K562 (cell line): ENCODE data around the gene ZNF529. TPM values are rescaled to one million over a fixed set of nuclear protein-coding genes. Genes with fewer than 3 reads are reported as not detected.

Experiments
- ESRRA ChIP-seq: fragments of 450-650 bp; IDR thresholded peaks from 2 replicates; pipeline ENCODE4 v1.6.1; 2014; ENCODE audit warnings: low read depth, mild to moderate bottlenecking, moderate library complexity, borderline replicate concordance
- ILK ChIP-seq: fragments of 450-650 bp; IDR thresholded peaks from 2 replicates; pipeline ENCODE4 v1.6.1; 2016; ENCODE audit warnings: missing genetic modification characterization, low read depth, mild to moderate bottlenecking, missing compliant biosample characterization, moderate library complexity, borderline replicate concordance
- POLR2G ChIP-seq: fragments of 200-400 bp; formaldehyde crosslinking; IDR thresholded peaks from 2 replicates; pipeline ENCODE4 v1.6.1; 2017; ENCODE audit warnings: low read depth, mild to moderate bottlenecking, antibody characterized with exemption, low read length, moderate library complexity
- RBM15 ChIP-seq: fragments of 200-400 bp; formaldehyde crosslinking; IDR thresholded peaks from 2 replicates; pipeline ENCODE4 v1.6.1; 2018; ENCODE audit warnings: mild to moderate bottlenecking, low read length, moderate library complexity; ENCODE audit not compliant: insufficient read depth
- RREB1 ChIP-seq: fragments of 250-450 bp; sonication (Bioruptor Pico); IDR thresholded peaks from 2 replicates; pipeline ENCODE4 v1.4.0; 2020
- ZFP30 ChIP-seq: fragments of 250-450 bp; sonication (Bioruptor Pico); IDR thresholded peaks from 2 replicates; pipeline ENCODE4 v1.8.0; 2022; ENCODE audit warnings: moderate library complexity, mild to moderate bottlenecking, inconsistent platforms, borderline replicate concordance
- polyA plus RNA-seq, 8 experiments: library from polyadenylated mRNA; depleted of rRNA in 4 of 8; stranded (reverse) in 5 of 8; unstranded in 3 of 8; fragments of >200 nt; fragmentation: Nextera tagmentation in 2 of 8; fragmentation: Illumina TruSeq in 1 of 8; extraction: Ambion mirVana in 2 of 8; extraction: Trizol in 1 of 8; gene quantifications; 2 replicates each; pipeline versions ENCODE4 v1.2.1 to v1.2.3, GENCODE V29; 2011 to 2014; ENCODE audit warnings: inconsistent platforms in 1 of 8, missing spikeins in 1 of 8
- total RNA-seq, 7 experiments: library from RNA; depleted of rRNA in 6 of 7; stranded (reverse); fragments of >200 nt in 6 of 7; fragmentation: Illumina TruSeq in 2 of 7; extraction: Trizol in 2 of 7; gene quantifications; 2 replicates each; pipeline versions ENCODE4 v1.2.1 to v1.2.3, GENCODE V29; 2011 to 2021; ENCODE audit warnings: low replicate concordance in 1 of 7
- TF ChIP-seq, protein P1 (sequence below): fragments of 250-450 bp; sonication (Bioruptor Pico); IDR thresholded peaks from 2 replicates; pipeline ENCODE4 v1.9.0; 2021; ENCODE audit warnings: mild to moderate bottlenecking, inconsistent platforms
- TF ChIP-seq, protein P2 (sequence below), 2 experiments: fragments of 150-350 bp in 1 of 2; IDR thresholded peaks; 2 replicates each; pipeline ENCODE4 v1.6.1; 2012 to 2016; ENCODE audit warnings: low read depth in 2 of 2, low read length in 2 of 2, mild to moderate bottlenecking in 1 of 2, moderate library complexity in 1 of 2
- TF ChIP-seq, protein P3 (sequence below): fragments of 250-450 bp; sonication (Bioruptor Pico); IDR thresholded peaks from 2 replicates; pipeline ENCODE4 v1.4.0; 2020

ZNF529 gene
- total and polyA plus RNA-seq, 9 of the 15 experiments (the other 6 are each of a cell fraction or from before 2014, with no cell fraction given), result 2.4 to 12.6 (median 6.3) TPM

GRCh38 chr19:36573020-36573894, at the start of gene ZNF529 (continued):
- no peak for TF ChIP-seq ILK (tag)
- TF ChIP-seq, protein P1, sequence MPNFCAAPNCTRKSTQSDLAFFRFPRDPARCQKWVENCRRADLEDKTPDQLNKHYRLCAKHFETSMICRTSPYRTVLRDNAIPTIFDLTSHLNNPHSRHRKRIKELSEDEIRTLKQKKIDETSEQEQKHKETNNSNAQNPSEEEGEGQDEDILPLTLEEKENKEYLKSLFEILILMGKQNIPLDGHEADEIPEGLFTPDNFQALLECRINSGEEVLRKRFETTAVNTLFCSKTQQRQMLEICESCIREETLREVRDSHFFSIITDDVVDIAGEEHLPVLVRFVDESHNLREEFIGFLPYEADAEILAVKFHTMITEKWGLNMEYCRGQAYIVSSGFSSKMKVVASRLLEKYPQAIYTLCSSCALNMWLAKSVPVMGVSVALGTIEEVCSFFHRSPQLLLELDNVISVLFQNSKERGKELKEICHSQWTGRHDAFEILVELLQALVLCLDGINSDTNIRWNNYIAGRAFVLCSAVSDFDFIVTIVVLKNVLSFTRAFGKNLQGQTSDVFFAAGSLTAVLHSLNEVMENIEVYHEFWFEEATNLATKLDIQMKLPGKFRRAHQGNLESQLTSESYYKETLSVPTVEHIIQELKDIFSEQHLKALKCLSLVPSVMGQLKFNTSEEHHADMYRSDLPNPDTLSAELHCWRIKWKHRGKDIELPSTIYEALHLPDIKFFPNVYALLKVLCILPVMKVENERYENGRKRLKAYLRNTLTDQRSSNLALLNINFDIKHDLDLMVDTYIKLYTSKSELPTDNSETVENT, result peak; percentile 54; the same call in 1 of the 2 replicates
- TF ChIP-seq ZFP30 (CRISPR knock-in tag), result no peak
- TF ChIP-seq, protein P2, sequence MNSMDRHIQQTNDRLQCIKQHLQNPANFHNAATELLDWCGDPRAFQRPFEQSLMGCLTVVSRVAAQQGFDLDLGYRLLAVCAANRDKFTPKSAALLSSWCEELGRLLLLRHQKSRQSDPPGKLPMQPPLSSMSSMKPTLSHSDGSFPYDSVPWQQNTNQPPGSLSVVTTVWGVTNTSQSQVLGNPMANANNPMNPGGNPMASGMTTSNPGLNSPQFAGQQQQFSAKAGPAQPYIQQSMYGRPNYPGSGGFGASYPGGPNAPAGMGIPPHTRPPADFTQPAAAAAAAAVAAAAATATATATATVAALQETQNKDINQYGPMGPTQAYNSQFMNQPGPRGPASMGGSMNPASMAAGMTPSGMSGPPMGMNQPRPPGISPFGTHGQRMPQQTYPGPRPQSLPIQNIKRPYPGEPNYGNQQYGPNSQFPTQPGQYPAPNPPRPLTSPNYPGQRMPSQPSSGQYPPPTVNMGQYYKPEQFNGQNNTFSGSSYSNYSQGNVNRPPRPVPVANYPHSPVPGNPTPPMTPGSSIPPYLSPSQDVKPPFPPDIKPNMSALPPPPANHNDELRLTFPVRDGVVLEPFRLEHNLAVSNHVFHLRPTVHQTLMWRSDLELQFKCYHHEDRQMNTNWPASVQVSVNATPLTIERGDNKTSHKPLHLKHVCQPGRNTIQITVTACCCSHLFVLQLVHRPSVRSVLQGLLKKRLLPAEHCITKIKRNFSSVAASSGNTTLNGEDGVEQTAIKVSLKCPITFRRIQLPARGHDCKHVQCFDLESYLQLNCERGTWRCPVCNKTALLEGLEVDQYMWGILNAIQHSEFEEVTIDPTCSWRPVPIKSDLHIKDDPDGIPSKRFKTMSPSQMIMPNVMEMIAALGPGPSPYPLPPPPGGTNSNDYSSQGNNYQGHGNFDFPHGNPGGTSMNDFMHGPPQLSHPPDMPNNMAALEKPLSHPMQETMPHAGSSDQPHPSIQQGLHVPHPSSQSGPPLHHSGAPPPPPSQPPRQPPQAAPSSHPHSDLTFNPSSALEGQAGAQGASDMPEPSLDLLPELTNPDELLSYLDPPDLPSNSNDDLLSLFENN (IDR thresholded peaks at IDR 0.05; ENCODE audit: low read depth in 2 of 2, low read length in 2 of 2), result peak in 1 of 2 experiments; percentile 37; a peak in 1 of 4 replicates
- peak; percentile 99 for TF ChIP-seq POLR2G
- TF ChIP-seq ESRRA, result peak; percentile 95
- no peak for TF ChIP-seq RREB1 (CRISPR knock-in tag)
- TF ChIP-seq, protein P3, sequence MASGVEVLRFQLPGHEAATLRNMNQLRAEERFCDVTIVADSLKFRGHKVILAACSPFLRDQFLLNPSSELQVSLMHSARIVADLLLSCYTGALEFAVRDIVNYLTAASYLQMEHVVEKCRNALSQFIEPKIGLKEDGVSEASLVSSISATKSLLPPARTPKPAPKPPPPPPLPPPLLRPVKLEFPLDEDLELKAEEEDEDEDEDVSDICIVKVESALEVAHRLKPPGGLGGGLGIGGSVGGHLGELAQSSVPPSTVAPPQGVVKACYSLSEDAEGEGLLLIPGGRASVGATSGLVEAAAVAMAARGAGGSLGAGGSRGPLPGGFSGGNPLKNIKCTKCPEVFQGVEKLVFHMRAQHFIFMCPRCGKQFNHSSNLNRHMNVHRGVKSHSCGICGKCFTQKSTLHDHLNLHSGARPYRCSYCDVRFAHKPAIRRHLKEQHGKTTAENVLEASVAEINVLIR, result peak; percentile 62; the same call in 1 of the 2 replicates
- TF ChIP-seq RBM15, result no peak
